ENCODE measurements around the gene GRIK2. TPM values are rescaled to one million over a fixed set of nuclear protein-coding genes. Genes with fewer than 3 reads are reported as not detected.

Gene GRIK2
- total RNA-seq, 3 donors from 2014 or later, result 1.3 to 1.8 (median 1.5) TPM

GRCh38 chr6:101980924-101981323 is 587.4 kb downstream of the GRIK2 start:
- H3K4me3 ChIP-seq, result no peak overlapping the region
- TF ChIP-seq, protein P1, sequence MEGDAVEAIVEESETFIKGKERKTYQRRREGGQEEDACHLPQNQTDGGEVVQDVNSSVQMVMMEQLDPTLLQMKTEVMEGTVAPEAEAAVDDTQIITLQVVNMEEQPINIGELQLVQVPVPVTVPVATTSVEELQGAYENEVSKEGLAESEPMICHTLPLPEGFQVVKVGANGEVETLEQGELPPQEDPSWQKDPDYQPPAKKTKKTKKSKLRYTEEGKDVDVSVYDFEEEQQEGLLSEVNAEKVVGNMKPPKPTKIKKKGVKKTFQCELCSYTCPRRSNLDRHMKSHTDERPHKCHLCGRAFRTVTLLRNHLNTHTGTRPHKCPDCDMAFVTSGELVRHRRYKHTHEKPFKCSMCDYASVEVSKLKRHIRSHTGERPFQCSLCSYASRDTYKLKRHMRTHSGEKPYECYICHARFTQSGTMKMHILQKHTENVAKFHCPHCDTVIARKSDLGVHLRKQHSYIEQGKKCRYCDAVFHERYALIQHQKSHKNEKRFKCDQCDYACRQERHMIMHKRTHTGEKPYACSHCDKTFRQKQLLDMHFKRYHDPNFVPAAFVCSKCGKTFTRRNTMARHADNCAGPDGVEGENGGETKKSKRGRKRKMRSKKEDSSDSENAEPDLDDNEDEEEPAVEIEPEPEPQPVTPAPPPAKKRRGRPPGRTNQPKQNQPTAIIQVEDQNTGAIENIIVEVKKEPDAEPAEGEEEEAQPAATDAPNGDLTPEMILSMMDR (IDR thresholded peaks at IDR 0.05), result no peak
- DNase-seq (no peak), ATAC-seq (no peak)
- H3K4me1 ChIP-seq (ENCODE audit: low read depth), result no peaks in the 10 kb centered on the region
- H3K9me3 ChIP-seq, result no peaks in the 10 kb centered on the region
- intact Hi-C loops (cut with DNase I, micrococcal nuclease), result no loop called here
- no peaks in the 10 kb centered on the region for H3K36me3 ChIP-seq (ENCODE audit: low read depth)

DNA sequence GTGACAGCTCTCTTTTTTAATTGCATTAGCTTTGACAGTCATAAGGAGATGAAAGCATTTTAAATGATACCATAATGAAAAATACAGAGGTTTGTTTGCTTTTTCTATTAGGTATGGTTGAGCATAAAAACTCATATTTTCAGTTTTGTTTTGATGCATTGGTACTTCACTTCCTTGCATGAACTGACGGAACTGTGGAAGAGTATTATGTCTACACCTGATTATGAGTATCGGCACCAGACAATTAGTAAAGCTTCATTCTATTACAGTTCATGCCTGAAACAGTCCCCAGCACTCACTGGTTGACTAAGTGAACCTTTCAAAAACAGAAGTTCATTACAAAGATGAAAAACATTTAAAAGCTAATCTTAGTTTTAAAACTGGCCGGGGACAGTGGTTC is 593.0 kb downstream of the GRIK2 start:
- H3K9me3 ChIP-seq, result no peaks in the 10 kb centered on the region
- DNase-seq (no peak), ATAC-seq (no peak)
- TF ChIP-seq, protein P1 (IDR thresholded peaks at IDR 0.05), result no peak
- H3K4me3 ChIP-seq, result no peak overlapping the region
- no peaks in the 10 kb centered on the region for H3K4me1 ChIP-seq (ENCODE audit: low read depth)
- H3K36me3 ChIP-seq (ENCODE audit: low read depth), result no peaks in the 10 kb centered on the region
- intact Hi-C loops (cut with DNase I, micrococcal nuclease), result no loop called here

DNA sequence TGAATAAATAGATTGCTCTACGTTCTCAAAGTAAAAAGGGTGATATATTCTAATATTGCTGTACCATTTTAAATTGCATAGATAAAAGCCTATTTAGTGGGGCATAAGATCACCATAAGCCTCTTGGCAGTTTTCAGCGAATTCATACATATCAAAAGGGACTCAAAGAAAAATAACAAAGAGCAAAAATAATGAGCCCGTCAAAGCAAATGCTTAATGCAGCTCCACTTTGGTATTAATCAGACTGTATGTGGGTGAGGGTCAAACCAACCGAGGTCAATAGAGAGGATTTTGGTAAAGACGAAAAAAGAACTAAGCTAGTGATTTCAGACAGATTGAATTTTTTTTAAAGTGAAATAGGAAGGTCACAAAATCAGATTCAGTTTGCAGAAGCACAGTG is 598.8 kb downstream of the GRIK2 start:
- DNase-seq, result no peak
- TF ChIP-seq, protein P1 (IDR thresholded peaks at IDR 0.05), result no peak
- Histone ChIP-seq H3K4me3 (no peak overlapping the region), H3K36me3 (ENCODE audit: low read depth) (no peaks in the 10 kb centered on the region), H3K9me3 (no peaks in the 10 kb centered on the region), H3K4me1 (ENCODE audit: low read depth) (no peaks in the 10 kb centered on the region)
- intact Hi-C loops (cut with DNase I, micrococcal nuclease), result no loop called here
- no peak for ATAC-seq

- intact Hi-C loops (cut with DNase I, micrococcal nuclease), result no loop called here
- Histone ChIP-seq H3K36me3 (ENCODE audit: low read depth) (no peaks in the 10 kb centered on the region), H3K4me1 (ENCODE audit: low read depth) (no peaks in the 10 kb centered on the region), H3K9me3 (no peaks in the 10 kb centered on the region), H3K4me3 (no peak overlapping the region)
- DNase-seq (no peak), ATAC-seq (no peak)
- TF ChIP-seq, protein P1 (IDR thresholded peaks at IDR 0.05), result no peak
Observed at GRCh38 chr6:101994521-101994920, 601.0 kb downstream of the GRIK2 start.

GRCh38 chr6:102015431-102015830 is 621.9 kb downstream of the GRIK2 start:
- H3K36me3 ChIP-seq (ENCODE audit: low read depth), result no peaks in the 10 kb centered on the region
- intact Hi-C loops (cut with DNase I, micrococcal nuclease), result no loop called here
- H3K4me3 ChIP-seq, result no peak overlapping the region
- H3K9me3 ChIP-seq, result no peaks in the 10 kb centered on the region
- TF ChIP-seq, protein P1 (IDR thresholded peaks at IDR 0.05), result no peak
- DNase-seq (peak in 1 of 3 donors; percentile 9), ATAC-seq (no peak)
- no peaks in the 10 kb centered on the region for H3K4me1 ChIP-seq (ENCODE audit: low read depth)

GRCh38 chr6:102022281-102022680 is 628.8 kb downstream of the GRIK2 start:
- TF ChIP-seq, protein P1 (IDR thresholded peaks at IDR 0.05), result no peak
- ATAC-seq, result no peak

More at GRCh38 chr6:102022281-102022680, 628.8 kb downstream of the GRIK2 start:
- no peak overlapping the region for H3K4me3 ChIP-seq
- H3K9me3 ChIP-seq, result no peaks in the 10 kb centered on the region
- no peaks in the 10 kb centered on the region for H3K4me1 ChIP-seq (ENCODE audit: low read depth)
- no peak for DNase-seq
- intact Hi-C loops (cut with DNase I, micrococcal nuclease), result no loop called here
- H3K36me3 ChIP-seq (ENCODE audit: low read depth), result no peaks in the 10 kb centered on the region
